Naive thymus-derived CD8-positive, alpha-beta T cell (primary cell): ENCODE data around the gene AS3MT. TPM values are rescaled to one million over a fixed set of nuclear protein-coding genes. Genes with fewer than 3 reads are reported as not detected.
"Not testable (repeated sequence)": the region's sequence is repeated elsewhere in the genome, so short reads cannot be mapped to it uniquely, and the experiment has no call there.

Experiments used
- ATAC-seq, 2 donors: fragments of 150-1000 bp; cut with Tn5 transposase in 1 of 2; sonication (Bioruptor Pico), chemical (Tn5 transposase) in 1 of 2; 1 replicate in 1 of 2; 2 replicates in 1 of 2; pipeline ENCODE4 v1.10.0; 2021; ENCODE audit warnings: mild to moderate bottlenecking in 2 of 2, moderate library complexity in 2 of 2
- POLR2A ChIA-PET: fragments of 350-600 bp; sonication (Branson Sonifier 250); formaldehyde crosslinking; loops from one replicate; lab custom pipeline; 2021; ENCODE audit warnings: antibody characterized with exemption; lab: Charles Lee
- DNase-seq, 10 donors: peaks; one replicate each; pipeline versions ENCODE4 v3.0.0 to v3.0.0-alpha.2; 2020 to 2022
- H3K27ac Mint-ChIP-seq, 10 donors: one replicate each; pipeline ENCODE4 v1.8.0; 2020 to 2022; ENCODE audit warnings: mild to moderate bottlenecking in 10 of 10, mixed read lengths in 10 of 10, moderate library complexity in 4 of 10, inconsistent platforms in 1 of 10
- H3K27me3 Mint-ChIP-seq, 5 donors: one replicate each; pipeline ENCODE4 v1.8.0; 2021 to 2022; ENCODE audit warnings: mixed read lengths in 5 of 5
- H3K36me3 Mint-ChIP-seq, 3 donors: one replicate each; pipeline ENCODE4 v1.8.0; 2020 to 2022; ENCODE audit warnings: mixed read lengths in 3 of 3, mild to moderate bottlenecking in 2 of 3, inconsistent platforms in 1 of 3
- H3K4me1 Mint-ChIP-seq, 4 donors: one replicate each; pipeline ENCODE4 v1.8.0; 2021 to 2022; ENCODE audit warnings: mixed read lengths in 4 of 4
- H3K4me3 Mint-ChIP-seq, 10 donors: one replicate each; pipeline ENCODE4 v1.8.0; 2020 to 2022; ENCODE audit warnings: mild to moderate bottlenecking in 10 of 10, mixed read lengths in 10 of 10, moderate library complexity in 6 of 10, inconsistent platforms in 1 of 10
- H3K9me3 Mint-ChIP-seq, 9 donors: one replicate each; pipeline ENCODE4 v1.8.0; 2020 to 2022; ENCODE audit warnings: mixed read lengths in 9 of 9, mild to moderate bottlenecking in 3 of 9, inconsistent platforms in 1 of 9, moderate library complexity in 1 of 9
- polyA plus RNA-seq, 3 donors: library from polyadenylated mRNA; unstranded; fragments of 300-500 nt; fragmentation: Illumina TruSeq; gene quantifications; one replicate each; pipeline ENCODE4 v1.2.3, GENCODE V29; 2021
- total RNA-seq, 8 experiments: library from RNA in 2 of 8; stranded (reverse) in 2 of 8; gene quantifications; one replicate each; pipeline ENCODE4 v1.2.3 and lab custom pipeline; 2021 to 2026

The AS3MT gene
- total and polyA plus RNA-seq, 5 experiments from 2014 or later = 1.8 to 2.5 TPM; not detected in 3

DNA sequence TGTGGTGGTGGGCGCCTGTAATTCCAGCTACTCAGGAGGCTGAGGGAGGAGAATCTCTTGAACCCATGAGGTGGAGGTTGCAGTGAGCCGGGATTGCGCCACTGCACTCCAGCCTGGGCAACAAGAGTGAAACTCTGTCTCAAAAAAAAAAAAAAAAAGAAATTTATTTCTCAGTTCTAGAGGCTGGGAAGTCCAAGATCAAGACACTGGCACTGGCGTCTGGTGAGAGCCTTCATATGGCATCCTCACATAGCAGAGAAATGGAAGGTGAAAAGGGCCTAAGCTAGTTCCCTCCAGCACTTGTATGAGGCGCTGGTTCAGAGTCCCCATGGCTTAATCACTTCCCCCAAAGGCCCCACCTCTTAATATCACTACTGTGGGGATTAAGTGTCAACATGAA, 59.2 kb downstream of the AS3MT start:
- not testable (repeated sequence) for DNase-seq, ATAC-seq, H3K9me3 Mint-ChIP-seq, H3K27me3 Mint-ChIP-seq, H3K4me3 Mint-ChIP-seq, H3K27ac Mint-ChIP-seq
- POLR2A ChIA-PET = interaction anchor here (0.7 kb wide), 1 partner anchor 9 kb away, joined by 3 read pairs; no protein-coding TSS in a partner anchor
- Mint-ChIP-seq H3K4me1 (peaks cover 3 to 34% (median 25%) of the 10 kb centered on the region in 4 donors), H3K36me3 (peaks cover 0 to 30% (median 29%) of the 10 kb centered on the region in 3 donors)

DNA sequence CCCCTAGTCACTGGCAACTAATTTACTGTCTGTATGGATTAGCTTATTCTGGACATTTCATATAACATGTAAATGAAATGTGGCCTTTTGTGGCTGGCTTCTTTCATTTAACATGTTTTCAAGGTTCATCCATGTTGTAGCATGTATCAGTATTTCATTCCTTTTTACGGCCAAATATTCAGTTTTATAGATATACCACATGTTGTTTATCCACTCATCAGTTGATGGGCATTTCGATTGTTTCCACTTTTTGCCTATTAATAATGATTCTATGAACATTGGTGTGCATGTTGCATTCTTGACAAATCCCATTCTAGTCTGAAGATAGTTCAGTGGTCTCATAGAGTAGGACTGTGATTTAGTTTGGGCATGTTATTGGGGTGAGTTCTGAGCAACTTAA, 61.5 kb downstream of the AS3MT start:
- DNase-seq (no peak), ATAC-seq (no peak)
- peaks cover 0 to 31% (median 30%) of the 10 kb centered on the region in 3 donors for H3K36me3 Mint-ChIP-seq
- H3K27ac Mint-ChIP-seq = no peak overlapping the region
- H3K4me1 Mint-ChIP-seq = peaks cover 2 to 23% (median 15%) of the 10 kb centered on the region in 4 donors
- POLR2A ChIA-PET = no interaction called here
- no peaks in the 10 kb centered on the region for H3K27me3 Mint-ChIP-seq
- no peaks in the 10 kb centered on the region for H3K9me3 Mint-ChIP-seq
- H3K4me3 Mint-ChIP-seq = no peak overlapping the region

DNA sequence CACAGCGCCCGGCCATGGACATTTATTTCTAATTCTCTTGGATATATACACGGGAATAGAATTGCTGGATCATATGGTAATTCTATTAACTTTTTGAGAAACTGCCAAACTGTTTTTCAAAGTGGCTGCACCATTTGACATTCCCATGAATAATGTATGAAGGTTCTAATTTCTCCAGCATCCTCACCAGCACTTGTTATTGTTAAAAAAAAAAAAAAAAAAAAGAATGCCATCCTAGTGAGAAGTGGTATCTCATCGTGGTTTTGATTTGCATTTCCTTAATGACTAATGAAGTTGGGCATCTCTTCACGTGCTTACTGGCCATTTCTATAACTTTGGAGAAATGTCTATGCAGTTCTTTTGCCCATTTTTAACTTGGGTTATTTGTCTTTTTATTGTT, 62.4 kb downstream of the AS3MT start:
- Mint-ChIP-seq H3K27ac (no peak overlapping the region), H3K27me3 (no peaks in the 10 kb centered on the region), H3K4me1 (peaks cover 9 to 26% (median 22%) of the 10 kb centered on the region in 4 donors), H3K9me3 (no peaks in the 10 kb centered on the region), H3K36me3 (peaks cover 0 to 31% (median 30%) of the 10 kb centered on the region in 3 donors), H3K4me3 (no peak overlapping the region)
- DNase-seq = no peak
- no peak for ATAC-seq
- POLR2A ChIA-PET = interaction anchor here (0.7 kb wide), 1 partner anchor 842 kb away, joined by 5 read pairs; no protein-coding TSS in a partner anchor

DNA sequence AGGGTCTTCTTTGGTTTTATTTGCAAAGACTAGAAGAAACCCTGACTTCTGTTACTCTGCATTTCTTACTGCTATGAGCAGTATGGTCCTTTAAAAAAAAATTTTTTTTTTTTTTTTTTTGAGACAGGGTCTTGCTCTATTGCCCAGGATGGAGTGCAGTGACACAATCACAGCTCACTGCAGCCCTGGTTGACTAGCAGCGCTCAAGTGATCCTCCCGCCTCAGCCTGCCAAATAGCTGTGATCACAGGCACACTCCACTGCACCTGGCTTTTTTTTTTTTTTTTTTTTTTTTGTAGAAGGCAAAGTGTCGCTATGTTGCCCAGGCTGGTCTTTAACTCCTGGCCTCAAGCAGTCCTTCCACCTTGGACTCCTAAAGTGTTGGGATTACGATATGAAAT, 66.2 kb downstream of the AS3MT start:
- POLR2A ChIA-PET = interaction anchor here (0.7 kb wide), 1 partner anchor 137 kb away, joined by 3 read pairs; no protein-coding TSS in a partner anchor
- Mint-ChIP-seq H3K4me1 (peaks cover 8 to 22% (median 18%) of the 10 kb centered on the region in 4 donors), H3K9me3 (no peaks in the 10 kb centered on the region), H3K27ac (no peak overlapping the region), H3K27me3 (no peaks in the 10 kb centered on the region), H3K36me3 (peaks cover 0 to 22% (median 21%) of the 10 kb centered on the region in 3 donors), H3K4me3 (no peak overlapping the region)
- DNase-seq (no peak), ATAC-seq (no peak)

DNA sequence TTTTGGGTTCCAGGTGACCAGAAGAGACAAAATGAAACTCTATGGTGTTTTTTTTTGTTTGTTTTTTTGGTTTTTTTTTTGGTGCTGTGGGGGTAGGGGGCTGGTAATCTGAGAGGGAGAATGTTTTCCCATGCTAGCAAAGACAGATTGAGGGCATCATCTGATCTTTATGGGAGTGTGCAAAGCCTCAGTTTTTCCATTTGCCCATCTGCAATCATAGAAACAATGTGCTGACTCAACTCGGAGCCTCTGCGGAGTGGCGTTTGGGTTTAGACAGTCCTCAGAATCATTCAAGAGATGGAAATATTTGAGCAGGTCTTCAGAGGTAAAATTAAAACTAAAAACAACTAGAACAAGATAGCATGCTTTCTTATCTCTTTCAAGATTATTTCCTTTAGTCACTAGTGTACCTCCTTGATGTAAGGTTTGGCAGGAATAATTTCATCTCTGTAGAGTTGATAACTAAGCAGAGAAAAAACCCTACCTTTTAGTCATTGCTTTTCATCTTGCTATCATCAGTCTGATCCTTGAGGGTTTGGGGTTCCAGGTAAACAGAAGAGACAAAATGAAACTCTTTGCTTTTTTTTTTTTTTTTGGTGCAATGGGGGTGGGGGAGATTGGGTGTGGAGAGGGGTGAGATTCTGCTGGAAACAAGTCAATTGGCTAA, 66.8 kb downstream of the AS3MT start:
- H3K36me3 Mint-ChIP-seq = peaks cover 0 to 17% (median 16%) of the 10 kb centered on the region in 3 donors
- H3K4me3 Mint-ChIP-seq = peak overlapping the region in 1 of 10 donors; percentile 20
- ATAC-seq (no peak), DNase-seq (no peak)
- POLR2A ChIA-PET = no interaction called here
- H3K9me3 Mint-ChIP-seq = no peaks in the 10 kb centered on the region
- peaks cover 8 to 19% (median 14%) of the 10 kb centered on the region in 4 donors for H3K4me1 Mint-ChIP-seq
- H3K27ac Mint-ChIP-seq = no peak overlapping the region
- H3K27me3 Mint-ChIP-seq = no peaks in the 10 kb centered on the region

DNA sequence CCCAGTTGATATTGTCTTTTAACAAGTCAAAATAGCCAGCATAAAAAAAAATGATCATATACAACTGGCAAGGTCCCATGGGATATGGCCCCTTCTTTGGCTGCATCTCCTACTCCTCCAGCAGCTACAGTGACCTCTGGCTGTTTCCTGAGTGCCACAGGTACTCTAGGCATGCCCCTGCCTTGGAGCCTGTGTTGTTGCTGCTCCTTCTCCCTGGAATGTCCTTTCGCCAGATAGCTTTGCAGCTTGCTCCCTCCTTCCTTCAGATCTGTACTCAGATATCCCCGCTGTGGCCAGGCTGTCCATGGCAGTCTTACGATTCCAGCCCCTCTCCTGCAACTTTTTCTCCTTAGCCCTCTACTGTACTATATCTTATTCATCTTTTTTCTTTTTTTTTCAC, 72.1 kb downstream of the AS3MT start:
- H3K27ac Mint-ChIP-seq = no peak overlapping the region
- no peak overlapping the region for H3K4me3 Mint-ChIP-seq
- peaks cover 0 to 6% (median 0%) of the 10 kb centered on the region in 3 donors for H3K36me3 Mint-ChIP-seq
- H3K27me3 Mint-ChIP-seq = no peaks in the 10 kb centered on the region
- POLR2A ChIA-PET = no interaction called here
- DNase-seq = no peak
- ATAC-seq = no peak
- H3K9me3 Mint-ChIP-seq = no peaks in the 10 kb centered on the region
- H3K4me1 Mint-ChIP-seq = peaks cover 5 to 18% (median 14%) of the 10 kb centered on the region in 4 donors

DNA sequence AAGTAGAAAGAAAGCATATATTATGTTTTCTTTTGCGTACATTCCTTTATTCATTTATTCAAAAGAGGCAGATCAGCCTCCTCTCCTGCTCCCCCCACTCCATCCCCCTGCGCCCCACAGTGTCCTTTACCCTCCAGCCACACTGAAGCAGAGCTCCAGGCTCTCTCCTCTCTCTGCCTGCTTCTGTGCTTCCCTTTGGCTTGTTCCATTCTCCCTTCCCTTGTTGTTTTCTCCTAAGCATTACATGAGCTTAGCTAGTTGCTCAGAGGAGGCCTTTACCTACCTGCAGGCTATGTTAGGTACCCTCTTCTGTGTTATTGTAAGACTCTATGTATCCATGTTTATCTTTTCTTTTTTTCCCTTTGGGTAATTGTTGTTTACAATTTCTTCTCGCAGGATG, 76.2 kb downstream of the AS3MT start:
- Mint-ChIP-seq H3K36me3 (peaks cover 0 to 3% (median 0%) of the 10 kb centered on the region in 3 donors), H3K27ac (no peak overlapping the region), H3K4me1 (peaks cover 0 to 16% (median 13%) of the 10 kb centered on the region in 4 donors), H3K9me3 (no peaks in the 10 kb centered on the region), H3K4me3 (no peak overlapping the region), H3K27me3 (no peaks in the 10 kb centered on the region)
- POLR2A ChIA-PET = no interaction called here
- ATAC-seq = no peak
- no peak for DNase-seq

DNA sequence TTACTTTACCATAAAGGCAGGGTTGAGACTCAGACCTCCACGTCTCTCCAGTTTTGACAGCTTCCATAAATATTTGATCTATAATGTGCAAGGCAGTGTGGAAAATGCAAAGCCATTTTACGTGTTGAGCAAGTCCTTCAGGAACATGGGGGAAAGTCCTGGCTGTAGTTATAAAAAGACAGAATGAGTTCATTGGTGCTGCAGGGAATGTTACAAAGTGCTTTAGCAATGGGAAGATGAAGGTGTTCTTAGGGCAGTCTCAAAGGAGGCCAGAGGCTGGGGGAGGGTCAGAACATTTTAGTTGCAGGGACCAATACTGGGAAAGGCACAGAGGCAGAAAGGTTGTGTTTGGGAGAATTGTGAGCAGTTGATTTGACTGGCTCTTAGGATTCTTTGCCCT, 76.7 kb downstream of the AS3MT start:
- ATAC-seq (no peak), DNase-seq (no peak)
- Mint-ChIP-seq H3K4me1 (peaks cover 0 to 16% (median 13%) of the 10 kb centered on the region in 4 donors), H3K36me3 (peaks cover 0 to 3% (median 0%) of the 10 kb centered on the region in 3 donors), H3K27me3 (no peaks in the 10 kb centered on the region), H3K4me3 (no peak overlapping the region), H3K27ac (no peak overlapping the region), H3K9me3 (no peaks in the 10 kb centered on the region)
- POLR2A ChIA-PET = no interaction called here

DNA sequence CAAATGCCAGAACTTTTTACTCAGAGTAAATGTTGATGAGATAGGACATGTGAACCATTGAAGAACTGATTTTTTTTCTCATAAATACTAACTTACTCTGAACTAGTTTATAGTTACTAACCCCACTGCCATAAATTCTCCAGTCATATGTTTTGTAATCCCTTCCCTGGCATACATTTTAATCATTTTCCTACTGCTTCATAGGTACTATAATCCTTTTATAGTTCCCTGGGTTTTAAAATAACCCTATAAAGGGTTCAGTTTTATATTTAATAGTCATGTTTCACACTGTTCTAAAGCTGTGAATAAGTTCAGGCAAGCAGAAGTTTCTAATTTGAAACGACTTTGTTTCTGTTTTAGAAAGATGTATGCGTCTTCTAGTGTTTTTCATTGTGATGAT, 77.7 kb downstream of the AS3MT start:
- no peaks in the 10 kb centered on the region for H3K27me3 Mint-ChIP-seq
- peaks cover 0 to 13% (median 10%) of the 10 kb centered on the region in 4 donors for H3K4me1 Mint-ChIP-seq
- H3K9me3 Mint-ChIP-seq = no peaks in the 10 kb centered on the region
- no peak for DNase-seq
- POLR2A ChIA-PET = no interaction called here
- H3K4me3 Mint-ChIP-seq = no peak overlapping the region
- H3K27ac Mint-ChIP-seq = no peak overlapping the region
- no peak for ATAC-seq
- H3K36me3 Mint-ChIP-seq = peaks cover 0 to 3% (median 0%) of the 10 kb centered on the region in 3 donors

DNA sequence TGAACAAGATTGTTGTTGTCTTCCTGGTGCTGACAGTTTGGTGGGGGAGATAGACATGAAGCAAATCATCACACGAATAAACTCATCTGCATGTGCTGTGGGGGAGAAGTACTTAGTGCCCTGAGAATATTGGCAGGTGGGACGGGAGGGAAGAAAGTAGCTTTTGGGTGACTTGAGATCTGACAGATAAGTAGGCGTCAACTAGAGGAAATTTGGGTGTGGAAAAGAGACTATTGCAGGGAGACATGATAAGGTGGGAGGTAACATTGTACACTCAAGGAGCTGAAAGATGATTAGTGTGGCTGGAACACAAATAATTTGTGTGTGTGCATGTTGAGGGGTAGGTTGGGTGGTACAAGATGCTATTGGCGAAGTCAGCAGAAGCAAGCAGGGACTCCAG, 78.9 kb downstream of the AS3MT start:
- Mint-ChIP-seq H3K4me3 (no peak overlapping the region), H3K27me3 (no peaks in the 10 kb centered on the region), H3K27ac (peak overlapping the region in 1 of 10 donors; percentile 7), H3K4me1 (peaks cover 0 to 13% (median 10%) of the 10 kb centered on the region in 4 donors), H3K36me3 (peaks cover 0 to 3% (median 0%) of the 10 kb centered on the region in 3 donors), H3K9me3 (no peaks in the 10 kb centered on the region)
- POLR2A ChIA-PET = no interaction called here
- ATAC-seq = no peak
- DNase-seq = no peak

DNA sequence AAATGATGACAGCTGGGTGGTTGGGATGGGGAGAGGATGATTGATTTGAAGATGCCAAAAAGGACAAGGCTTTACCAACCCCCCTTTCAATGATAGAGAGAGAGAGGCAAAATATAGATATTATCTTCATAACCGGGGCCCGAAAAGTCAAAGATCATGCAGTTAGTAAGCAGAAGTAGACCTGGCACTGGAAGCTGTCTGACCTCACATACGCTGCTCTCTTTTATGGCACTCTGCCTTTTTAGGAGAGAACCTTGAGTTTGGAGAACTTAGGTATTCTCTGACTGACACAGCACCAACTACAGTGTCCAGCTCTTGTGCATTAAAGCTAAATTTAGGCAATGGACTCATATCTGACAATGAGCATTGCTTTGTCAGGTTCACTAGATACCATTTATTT, 79.5 kb downstream of the AS3MT start:
- no peak for ATAC-seq
- H3K27me3 Mint-ChIP-seq = no peaks in the 10 kb centered on the region
- peaks cover 0 to 3% (median 0%) of the 10 kb centered on the region in 3 donors for H3K36me3 Mint-ChIP-seq
- DNase-seq = no peak
- H3K9me3 Mint-ChIP-seq = no peaks in the 10 kb centered on the region
- peaks cover 0 to 13% (median 10%) of the 10 kb centered on the region in 4 donors for H3K4me1 Mint-ChIP-seq
- no peak overlapping the region for H3K4me3 Mint-ChIP-seq
- H3K27ac Mint-ChIP-seq = peak overlapping the region in 1 of 10 donors; percentile 7
- POLR2A ChIA-PET = no interaction called here

DNA sequence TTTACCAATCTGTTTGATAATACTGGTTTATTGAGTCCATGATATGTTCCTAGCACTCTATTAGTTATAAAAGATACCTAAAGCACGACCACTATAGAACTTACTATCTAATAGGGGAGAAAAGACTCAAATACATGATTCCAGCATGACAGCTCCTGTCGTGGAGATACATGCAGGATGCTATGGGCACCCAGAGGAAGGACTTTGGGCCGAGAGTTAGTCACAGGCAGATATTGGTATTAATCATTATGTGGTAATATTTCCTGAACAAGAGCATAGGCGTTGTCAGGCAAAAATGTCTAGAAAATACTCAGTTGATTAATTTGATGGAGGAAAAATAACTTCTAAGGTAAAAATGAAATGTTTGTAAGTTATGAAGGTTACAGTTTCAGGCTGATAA, 80.6 kb downstream of the AS3MT start:
- Mint-ChIP-seq H3K36me3 (peaks cover 0 to 6% (median 3%) of the 10 kb centered on the region in 3 donors), H3K9me3 (no peaks in the 10 kb centered on the region), H3K27me3 (no peaks in the 10 kb centered on the region), H3K4me1 (peaks cover 0 to 13% (median 7%) of the 10 kb centered on the region in 4 donors), H3K4me3 (no peak overlapping the region), H3K27ac (no peak overlapping the region)
- POLR2A ChIA-PET = no interaction called here
- DNase-seq = no peak
- ATAC-seq = no peak

DNA sequence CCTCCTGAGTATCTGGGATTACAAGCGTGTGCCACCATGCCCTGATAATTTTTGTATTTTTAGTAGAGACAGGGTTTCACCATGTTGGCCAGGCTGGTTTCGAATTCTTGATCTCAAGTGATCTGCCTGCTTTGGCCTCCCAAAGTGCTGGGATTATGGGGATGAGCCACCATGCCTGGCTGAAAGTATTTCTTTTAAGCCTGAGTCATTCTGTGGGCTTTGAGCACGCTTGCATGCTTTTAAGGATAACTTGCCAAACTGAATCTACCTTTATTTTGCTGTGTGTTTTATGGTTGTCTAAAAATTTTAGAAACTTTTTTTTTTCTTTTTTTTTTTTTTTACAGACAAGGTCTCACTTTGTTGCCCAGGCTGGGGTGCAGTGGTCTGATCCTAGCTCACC, 82.0 kb downstream of the AS3MT start:
- peaks cover 0 to 7% (median 4%) of the 10 kb centered on the region in 4 donors for H3K4me1 Mint-ChIP-seq
- no peak overlapping the region for H3K4me3 Mint-ChIP-seq
- POLR2A ChIA-PET = no interaction called here
- ATAC-seq = no peak
- no peak for DNase-seq
- peaks cover 0 to 7% (median 3%) of the 10 kb centered on the region in 3 donors for H3K36me3 Mint-ChIP-seq
- H3K9me3 Mint-ChIP-seq = no peaks in the 10 kb centered on the region
- H3K27ac Mint-ChIP-seq = no peak overlapping the region
- no peaks in the 10 kb centered on the region for H3K27me3 Mint-ChIP-seq
